SK-N-SH (cell line): ENCODE results near the gene UNC13D. TPM values are rescaled to one million over a fixed set of nuclear protein-coding genes. Genes with fewer than 3 reads are reported as not detected.

Source experiments
- CTCF ChIA-PET: fragments of 300-600, 350-600 bp; formaldehyde crosslinking; extraction: SDS; loops from one replicate; lab custom pipeline; 2021; lab: Yijun Ruan, JAX
- POLR2A ChIA-PET: fragments of 350-600 bp; sonication (Branson Sonifier 250); formaldehyde crosslinking; extraction: SDS; loops from one replicate; lab custom pipeline; 2020; ENCODE audit warnings: antibody characterized with exemption, inconsistent platforms; lab: Yijun Ruan, JAX
- DNase-seq: peaks from one replicate; pipeline ENCODE4 v3.0.0; 2012
- H2AFZ ChIP-seq: fragments of 200-600 bp; sonication (generic); 2 replicates; pipeline ENCODE4 v1.8.1; 2016; ENCODE audit warnings: antibody characterized with exemption, mild to moderate bottlenecking, low read depth
- H3F3A ChIP-seq: fragments of 200-600 bp; sonication (generic); replicated peaks from 2 replicates; pipeline ENCODE3; 2016; ENCODE audit warnings: antibody characterized with exemption, mild to moderate bottlenecking; ENCODE audit not compliant: insufficient read depth
- H3K27ac ChIP-seq, 2 experiments: fragments of 200-500 bp in 1 of 2; fragments of 200-600 bp in 1 of 2; sonication (Bioruptor generic) in 1 of 2; sonication (generic), shearing (Covaris generic) in 1 of 2; 2 replicates each; pipeline versions ENCODE4 v1.5.1 to v1.6.1; 2014 to 2016; ENCODE audit warnings: low read depth in 2 of 2, inconsistent platforms in 1 of 2, low read length in 1 of 2, mild to moderate bottlenecking in 1 of 2, mixed read lengths in 1 of 2
- H3K27me3 ChIP-seq: fragments of 200-600 bp; sonication (generic), shearing (Covaris generic); 2 replicates; pipeline ENCODE4 v1.6.1; 2016; ENCODE audit warnings: mixed run types; ENCODE audit not compliant: insufficient read depth
- H3K36me3 ChIP-seq, 2 experiments: fragments of 200-500 bp in 1 of 2; fragments of 200-600 bp in 1 of 2; sonication (Bioruptor generic) in 1 of 2; sonication (generic) in 1 of 2; replicated peaks in 1 of 2; 2 replicates each; pipeline versions ENCODE3 to v1.5.1; 2014 to 2016; ENCODE audit warnings: low read length in 1 of 2, mild to moderate bottlenecking in 1 of 2; ENCODE audit not compliant: insufficient read depth in 2 of 2, control insufficient read depth in 1 of 2
- H3K4me1 ChIP-seq, 2 experiments: fragments of 200-500 bp in 1 of 2; fragments of 200-600 bp in 1 of 2; sonication (Bioruptor generic) in 1 of 2; sonication (generic), shearing (Covaris generic) in 1 of 2; 2 replicates each; pipeline versions ENCODE4 v1.5.1 to v1.6.1; 2014 to 2016; ENCODE audit warnings: low read depth in 1 of 2, low read length in 1 of 2, mixed run types in 1 of 2; ENCODE audit not compliant: insufficient read depth in 2 of 2, control insufficient read depth in 1 of 2
- H3K4me2 ChIP-seq: fragments of 200-600 bp; sonication (generic), shearing (Covaris generic); 2 replicates; pipeline ENCODE4 v1.6.1; 2017; ENCODE audit warnings: mixed run types
- H3K4me3 ChIP-seq, 2 experiments: fragments of 200-500 bp in 1 of 2; fragments of 200-600 bp in 1 of 2; sonication (Bioruptor generic) in 1 of 2; sonication (generic), shearing (Covaris generic) in 1 of 2; 2 replicates each; pipeline versions ENCODE4 v1.5.1 to v1.8.1; 2014 to 2016; ENCODE audit warnings: low read depth in 2 of 2, inconsistent platforms in 1 of 2, low read length in 1 of 2, mild to moderate bottlenecking in 1 of 2, mixed read lengths in 1 of 2, moderate library complexity in 1 of 2
- H3K79me2 ChIP-seq: fragments of 200-600 bp; sonication (generic); 2 replicates; pipeline ENCODE4 v1.8.1; 2017; ENCODE audit warnings: mild to moderate bottlenecking; ENCODE audit not compliant: insufficient read depth
- H3K9ac ChIP-seq: fragments of 200-600 bp; sonication (generic); 2 replicates; pipeline ENCODE4 v1.6.1; 2017; ENCODE audit warnings: mixed run types
- H3K9me2 ChIP-seq: fragments of 200-600 bp; sonication (generic); 2 replicates; pipeline ENCODE4 v1.6.1; 2017; ENCODE audit warnings: mixed run types
- H3K9me3 ChIP-seq: fragments of 200-600 bp; sonication (generic); 2 replicates; pipeline ENCODE4 v1.6.1; 2017; ENCODE audit warnings: mixed run types, mild to moderate bottlenecking, moderate library complexity
- H4K20me1 ChIP-seq: fragments of 200-600 bp; sonication (generic); 2 replicates; pipeline ENCODE4 v1.6.1; 2017; ENCODE audit warnings: mild to moderate bottlenecking, mixed run types; ENCODE audit not compliant: insufficient read depth
- ELF1 ChIP-seq: IDR thresholded peaks from 2 replicates; pipeline ENCODE4 v1.4.0; 2012
- EP300 ChIP-seq, 2 experiments: IDR thresholded peaks; 2 replicates each; pipeline versions ENCODE4 v1.4.0 to v1.6.1; 2012; ENCODE audit warnings: borderline replicate concordance in 1 of 2, low read depth in 1 of 2, low read length in 1 of 2
- EZH2phosphoT487 ChIP-seq: fragments of 200-600 bp; sonication (generic); IDR thresholded peaks from 2 replicates; pipeline ENCODE4 v1.6.1; 2017; ENCODE audit warnings: low read depth, mixed run types, mild to moderate bottlenecking, antibody characterized with exemption, moderate library complexity, borderline replicate concordance
- FOXM1 ChIP-seq: IDR thresholded peaks from 2 replicates; pipeline ENCODE4 v1.4.0; 2012; ENCODE audit warnings: low read depth, mild to moderate bottlenecking
- GABPA ChIP-seq: IDR thresholded peaks from 2 replicates; pipeline ENCODE4 v1.4.0; 2012; ENCODE audit warnings: low read depth, mild to moderate bottlenecking
- GATA2 ChIP-seq: sonication (generic); formaldehyde crosslinking; IDR thresholded peaks from 2 replicates; pipeline ENCODE4 v1.5.0; 2020; ENCODE audit warnings: mild to moderate bottlenecking, missing genetic modification reagents
- MEF2A ChIP-seq: IDR thresholded peaks from 2 replicates; pipeline ENCODE4 v1.4.0; 2012; ENCODE audit warnings: low read depth, borderline replicate concordance
- MXI1 ChIP-seq: IDR thresholded peaks from 2 replicates; pipeline ENCODE4 v1.6.1; 2012; ENCODE audit warnings: mild to moderate bottlenecking, low read depth, low read length, improper control_type of control experiment
- NRF1 ChIP-seq: IDR thresholded peaks from 2 replicates; pipeline ENCODE4 v1.6.1; 2012; ENCODE audit warnings: low read depth, mild to moderate bottlenecking, low read length
- RAD21 ChIP-seq: IDR thresholded peaks from 2 replicates; pipeline ENCODE4 v1.6.1; 2012; ENCODE audit warnings: mild to moderate bottlenecking, low read length
- RXRA ChIP-seq: IDR thresholded peaks from 2 replicates; pipeline ENCODE4 v1.4.0; 2012; ENCODE audit warnings: low read depth, mild to moderate bottlenecking, borderline replicate concordance
- TAF1 ChIP-seq: IDR thresholded peaks from 2 replicates; pipeline ENCODE4 v1.6.1; 2012; ENCODE audit warnings: low read depth, mild to moderate bottlenecking, low read length, moderate library complexity, borderline replicate concordance
- TEAD4 ChIP-seq: IDR thresholded peaks from 2 replicates; pipeline ENCODE4 v1.4.0; 2012; ENCODE audit warnings: mild to moderate bottlenecking, borderline replicate concordance; ENCODE audit not compliant: insufficient read depth
- YY1 ChIP-seq: IDR thresholded peaks from 2 replicates; pipeline ENCODE4 v1.4.0; 2012; ENCODE audit warnings: low read depth, mild to moderate bottlenecking
- WGBS: methylation state at CpG from one replicate; pipeline ENCODE4 v1.1.6; 2017; ENCODE audit warnings: low lambda C conversion rate; 5-methylcytosine and 5-hydroxymethylcytosine counted together
- polyA plus RNA-seq, 3 experiments: library from polyadenylated mRNA; depleted of rRNA; stranded (reverse); fragments of >200 nt; gene quantifications; 2 replicates each; pipeline ENCODE4 v1.2.3, GENCODE V29; 2012
- TF ChIP-seq, protein P1 (sequence below): fragments of 150-350 bp; IDR thresholded peaks from 2 replicates; pipeline ENCODE4 v1.6.1; 2017; ENCODE audit warnings: antibody characterized with exemption, low read length, low read depth, borderline replicate concordance
- TF ChIP-seq, protein P2 (sequence below): IDR thresholded peaks from 2 replicates; pipeline ENCODE4 v1.4.0; 2012; ENCODE audit warnings: low read depth, borderline replicate concordance
- TF ChIP-seq, protein P3 (sequence below): IDR thresholded peaks from 2 replicates; pipeline ENCODE4; 2012
- TF ChIP-seq, protein P4 (sequence below): IDR thresholded peaks from 2 replicates; pipeline ENCODE4 v1.4.0; 2012; ENCODE audit warnings: low read depth, borderline replicate concordance

The UNC13D gene
- polyA plus RNA-seq, 1 of the 3 experiments (the other 2 are of a cell fraction): 0.99 TPM

DNA sequence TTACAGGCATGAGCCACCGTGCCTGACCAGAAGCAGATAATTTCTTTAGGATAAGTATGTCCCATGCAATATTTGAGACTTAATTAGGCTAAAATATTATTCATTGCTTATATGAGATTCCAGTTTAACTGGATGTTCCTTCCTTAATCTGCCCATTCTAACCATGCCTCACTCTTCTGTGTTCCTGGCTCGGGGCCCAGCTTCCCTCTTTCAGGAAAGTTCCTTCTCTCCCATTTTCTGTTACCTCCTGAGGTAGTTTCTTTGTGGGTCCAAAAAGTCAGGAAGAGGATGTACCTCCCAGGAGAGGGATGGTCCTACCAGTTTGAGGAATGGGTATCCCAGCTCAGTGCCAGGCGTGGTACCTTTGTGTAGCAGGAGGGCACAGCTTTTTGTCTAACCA lies 36.3 kb downstream of the UNC13D start:
- H4K20me1 ChIP-seq: no peaks in the 10 kb centered on the region
- no peak for DNase-seq
- 100% methylated on average over 3 of the region's 3 CpGs for WGBS

More for the DNA sequence above, 36.3 kb downstream of the UNC13D start:
- H3K9ac ChIP-seq: no peak overlapping the region
- H3K9me3 ChIP-seq: no peaks in the 10 kb centered on the region
- H3K9me2 ChIP-seq: no peaks in the 10 kb centered on the region
- CTCF ChIA-PET: interaction anchor here (1.1 to 3.1 kb wide), 8 partner anchors 9 to 54 kb away, joined by 3 to 18 read pairs (median 5); no protein-coding TSS in a partner anchor
- H3K27ac ChIP-seq: no peak overlapping the region; a peak in 1 of 4 replicates
- H3K4me2 ChIP-seq: no peak overlapping the region
- no peaks in the 10 kb centered on the region for H3F3A ChIP-seq
- H3K27me3 ChIP-seq: no peaks in the 10 kb centered on the region
- H3K79me2 ChIP-seq: peaks cover 42% of the 10 kb centered on the region; the same call in 1 of the 2 replicates
- peaks cover under 1 to 16% of the 10 kb centered on the region in 2 experiments for H3K36me3 ChIP-seq
- no peak for TF ChIP-seq GABPA
- TF ChIP-seq ELF1: no peak
- TF ChIP-seq, protein P1, sequence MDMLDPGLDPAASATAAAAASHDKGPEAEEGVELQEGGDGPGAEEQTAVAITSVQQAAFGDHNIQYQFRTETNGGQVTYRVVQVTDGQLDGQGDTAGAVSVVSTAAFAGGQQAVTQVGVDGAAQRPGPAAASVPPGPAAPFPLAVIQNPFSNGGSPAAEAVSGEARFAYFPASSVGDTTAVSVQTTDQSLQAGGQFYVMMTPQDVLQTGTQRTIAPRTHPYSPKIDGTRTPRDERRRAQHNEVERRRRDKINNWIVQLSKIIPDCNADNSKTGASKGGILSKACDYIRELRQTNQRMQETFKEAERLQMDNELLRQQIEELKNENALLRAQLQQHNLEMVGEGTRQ: no peak
- TF ChIP-seq EP300 (IDR thresholded peaks at IDR 0.05; ENCODE audit: borderline replicate concordance in 1 of 2, low read depth in 1 of 2, low read length in 1 of 2): no peak
- TF ChIP-seq, protein P2, sequence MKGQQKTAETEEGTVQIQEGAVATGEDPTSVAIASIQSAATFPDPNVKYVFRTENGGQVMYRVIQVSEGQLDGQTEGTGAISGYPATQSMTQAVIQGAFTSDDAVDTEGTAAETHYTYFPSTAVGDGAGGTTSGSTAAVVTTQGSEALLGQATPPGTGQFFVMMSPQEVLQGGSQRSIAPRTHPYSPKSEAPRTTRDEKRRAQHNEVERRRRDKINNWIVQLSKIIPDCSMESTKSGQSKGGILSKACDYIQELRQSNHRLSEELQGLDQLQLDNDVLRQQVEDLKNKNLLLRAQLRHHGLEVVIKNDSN: no peak
- TF ChIP-seq EZH2phosphoT487: no peak
- no peak for TF ChIP-seq TAF1
- no peak for TF ChIP-seq RAD21
- TF ChIP-seq, protein P3, sequence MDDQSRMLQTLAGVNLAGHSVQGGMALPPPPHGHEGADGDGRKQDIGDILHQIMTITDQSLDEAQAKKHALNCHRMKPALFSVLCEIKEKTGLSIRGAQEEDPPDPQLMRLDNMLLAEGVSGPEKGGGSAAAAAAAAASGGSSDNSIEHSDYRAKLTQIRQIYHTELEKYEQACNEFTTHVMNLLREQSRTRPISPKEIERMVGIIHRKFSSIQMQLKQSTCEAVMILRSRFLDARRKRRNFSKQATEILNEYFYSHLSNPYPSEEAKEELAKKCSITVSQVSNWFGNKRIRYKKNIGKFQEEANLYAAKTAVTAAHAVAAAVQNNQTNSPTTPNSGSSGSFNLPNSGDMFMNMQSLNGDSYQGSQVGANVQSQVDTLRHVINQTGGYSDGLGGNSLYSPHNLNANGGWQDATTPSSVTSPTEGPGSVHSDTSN: no peak
- no peak for TF ChIP-seq YY1
- TF ChIP-seq MXI1: no peak
- TF ChIP-seq, protein P4, sequence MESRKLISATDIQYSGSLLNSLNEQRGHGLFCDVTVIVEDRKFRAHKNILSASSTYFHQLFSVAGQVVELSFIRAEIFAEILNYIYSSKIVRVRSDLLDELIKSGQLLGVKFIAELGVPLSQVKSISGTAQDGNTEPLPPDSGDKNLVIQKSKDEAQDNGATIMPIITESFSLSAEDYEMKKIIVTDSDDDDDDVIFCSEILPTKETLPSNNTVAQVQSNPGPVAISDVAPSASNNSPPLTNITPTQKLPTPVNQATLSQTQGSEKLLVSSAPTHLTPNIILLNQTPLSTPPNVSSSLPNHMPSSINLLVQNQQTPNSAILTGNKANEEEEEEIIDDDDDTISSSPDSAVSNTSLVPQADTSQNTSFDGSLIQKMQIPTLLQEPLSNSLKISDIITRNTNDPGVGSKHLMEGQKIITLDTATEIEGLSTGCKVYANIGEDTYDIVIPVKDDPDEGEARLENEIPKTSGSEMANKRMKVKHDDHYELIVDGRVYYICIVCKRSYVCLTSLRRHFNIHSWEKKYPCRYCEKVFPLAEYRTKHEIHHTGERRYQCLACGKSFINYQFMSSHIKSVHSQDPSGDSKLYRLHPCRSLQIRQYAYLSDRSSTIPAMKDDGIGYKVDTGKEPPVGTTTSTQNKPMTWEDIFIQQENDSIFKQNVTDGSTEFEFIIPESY: no peak
- no peak for TF ChIP-seq RXRA
- no peak for TF ChIP-seq NRF1
- no peak for TF ChIP-seq FOXM1
- TF ChIP-seq TEAD4: no peak
- TF ChIP-seq GATA2 (CRISPR knock-in tag): no peak
- TF ChIP-seq MEF2A: no peak
- TF ChIP-seq, all 33 proteins: peak for 0
- Histone ChIP-seq H3K4me1 (peaks cover 0 to 6% of the 10 kb centered on the region in 2 experiments; a peak in 1 of 4 replicates), H3K4me3 (no peak overlapping the region), H2AFZ (no peak overlapping the region)
- POLR2A ChIA-PET: interaction anchor here (0.6 to 2.4 kb wide), 2 partner anchors 28 to 98 kb away, joined by 3 to 12 read pairs; a partner anchor contains a TSS
